COLO668 (cell line): ENCODE results near the gene SLC25A44.

Experiments used
- DNase-seq: peaks from one replicate; lab custom pipeline; 2025; ENCODE audit not compliant: unreplicated experiment; lab: John Stamatoyannopoulos, UW

The SLC25A44 gene

DNA sequence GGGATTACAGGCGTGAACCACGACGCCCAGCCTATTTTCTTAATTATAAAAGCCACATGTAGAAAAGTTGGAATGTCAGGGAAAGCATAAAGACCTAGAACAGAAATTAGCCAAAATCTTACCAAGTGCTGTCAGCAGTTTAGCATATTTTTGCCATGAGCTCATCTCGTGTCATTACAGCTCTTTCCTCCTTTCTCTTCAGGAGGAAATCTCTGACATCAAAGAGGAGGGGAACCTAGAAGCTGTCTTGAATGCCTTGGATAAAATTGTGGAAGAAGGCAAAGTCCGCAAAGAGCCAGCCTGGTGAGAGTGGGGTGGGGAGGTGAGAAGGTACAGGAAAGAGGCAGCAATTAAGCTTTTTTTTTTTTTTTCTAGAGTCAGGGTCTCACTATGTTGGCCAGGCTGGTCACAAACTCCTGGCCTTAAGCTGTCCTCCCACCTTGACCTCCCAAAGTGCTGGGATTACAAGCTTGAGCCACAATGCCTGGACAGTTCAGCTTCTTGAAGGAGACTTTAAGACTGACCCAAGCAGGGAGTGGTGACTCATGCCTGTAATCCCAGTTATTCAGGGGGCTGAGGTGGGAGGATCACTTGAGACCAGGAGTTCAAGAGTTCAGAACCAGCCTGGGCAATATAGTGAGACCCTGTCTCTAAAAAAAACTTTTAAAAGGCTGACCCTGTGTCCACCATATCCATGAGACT lies 39.7 kb downstream of the SLC25A44 start:
- DNase-seq = no peak

DNA sequence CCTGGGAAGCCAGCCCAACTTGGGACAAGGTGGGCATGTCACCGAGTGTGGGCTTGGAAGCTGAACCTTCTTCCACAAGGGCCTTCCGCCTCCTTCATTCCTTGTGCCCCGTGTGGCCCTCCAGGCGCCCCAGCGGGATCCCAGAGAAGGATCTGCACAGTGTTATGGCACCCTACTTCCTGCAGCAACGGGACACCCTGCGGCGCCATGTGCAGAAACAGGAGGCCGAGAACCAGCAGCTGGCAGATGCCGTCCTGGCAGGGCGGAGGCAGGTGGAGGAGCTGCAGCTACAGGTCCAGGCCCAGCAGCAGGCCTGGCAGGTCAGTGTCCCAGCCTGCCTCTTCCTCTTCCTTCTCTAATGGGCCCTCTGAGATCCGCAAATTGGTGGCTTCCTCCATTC lies 42.3 kb downstream of the SLC25A44 start:
- DNase-seq = no peak

DNA sequence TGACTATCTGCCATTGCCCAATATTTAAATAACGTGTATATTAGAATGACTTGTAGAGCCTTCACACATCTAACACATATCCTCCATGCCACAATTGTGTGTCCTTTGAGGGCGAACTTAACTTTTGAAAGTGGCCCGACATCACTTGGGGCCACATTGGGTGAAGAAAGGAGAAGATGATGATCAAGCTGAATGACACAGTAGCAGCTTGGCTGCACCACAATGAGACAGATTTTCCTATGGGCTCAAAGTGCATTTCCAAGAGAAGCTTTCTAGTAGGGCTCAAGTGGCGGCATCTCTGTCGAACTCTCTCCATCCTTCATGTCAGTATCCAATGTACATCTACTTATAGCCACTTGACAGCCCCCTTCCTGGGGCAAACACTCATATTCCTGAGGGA lies 44.3 kb downstream of the SLC25A44 start:
- no peak for DNase-seq

DNA sequence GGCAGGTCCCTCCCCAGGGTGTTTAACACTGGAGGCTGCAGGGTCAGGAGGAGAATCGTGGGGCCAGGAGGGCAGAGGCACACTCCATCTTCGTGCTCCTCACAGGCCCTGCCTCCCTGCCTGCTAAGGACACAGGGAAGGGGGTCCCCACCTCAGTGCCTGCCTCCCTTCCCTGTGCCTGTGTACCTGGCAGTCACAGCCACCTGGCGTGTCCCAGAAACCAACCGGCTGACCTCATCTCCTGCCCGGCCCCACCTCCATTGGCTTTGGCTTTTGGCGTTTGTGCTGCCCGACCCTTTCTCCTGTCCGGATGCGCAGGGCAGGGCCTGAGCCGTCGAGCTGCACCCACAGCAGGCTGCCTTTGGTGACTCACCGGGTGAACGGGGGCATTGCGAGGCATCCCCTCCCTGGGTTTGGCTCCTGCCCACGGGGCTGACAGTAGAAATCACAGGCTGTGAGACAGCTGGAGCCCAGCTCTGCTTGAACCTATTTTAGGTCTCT lies 47.5 kb downstream of the SLC25A44 start:
- DNase-seq = no peak

DNA sequence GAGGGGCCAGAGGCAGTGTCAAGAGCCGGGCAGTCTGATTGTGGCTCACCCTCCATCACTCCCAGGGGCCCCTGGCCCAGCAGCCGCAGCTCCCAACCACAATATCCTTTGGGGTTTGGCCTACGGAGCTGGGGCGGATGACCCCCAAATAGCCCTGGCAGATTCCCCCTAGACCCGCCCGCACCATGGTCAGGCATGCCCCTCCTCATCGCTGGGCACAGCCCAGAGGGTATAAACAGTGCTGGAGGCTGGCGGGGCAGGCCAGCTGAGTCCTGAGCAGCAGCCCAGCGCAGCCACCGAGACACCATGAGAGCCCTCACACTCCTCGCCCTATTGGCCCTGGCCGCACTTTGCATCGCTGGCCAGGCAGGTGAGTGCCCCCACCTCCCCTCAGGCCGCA lies 48.0 kb downstream of the SLC25A44 start, which contains the start of gene BGLAP:
TSS of gene BGLAP (plus strand) at position 259 of the 400 bp plus-strand sequence. CDS start at position 307, 48 bp downstream.
- no peak for DNase-seq

DNA sequence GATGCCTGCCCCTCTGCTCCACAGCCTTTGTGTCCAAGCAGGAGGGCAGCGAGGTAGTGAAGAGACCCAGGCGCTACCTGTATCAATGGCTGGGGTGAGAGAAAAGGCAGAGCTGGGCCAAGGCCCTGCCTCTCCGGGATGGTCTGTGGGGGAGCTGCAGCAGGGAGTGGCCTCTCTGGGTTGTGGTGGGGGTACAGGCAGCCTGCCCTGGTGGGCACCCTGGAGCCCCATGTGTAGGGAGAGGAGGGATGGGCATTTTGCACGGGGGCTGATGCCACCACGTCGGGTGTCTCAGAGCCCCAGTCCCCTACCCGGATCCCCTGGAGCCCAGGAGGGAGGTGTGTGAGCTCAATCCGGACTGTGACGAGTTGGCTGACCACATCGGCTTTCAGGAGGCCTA lies 48.8 kb downstream of the SLC25A44 start:
- DNase-seq = no peak

DNA sequence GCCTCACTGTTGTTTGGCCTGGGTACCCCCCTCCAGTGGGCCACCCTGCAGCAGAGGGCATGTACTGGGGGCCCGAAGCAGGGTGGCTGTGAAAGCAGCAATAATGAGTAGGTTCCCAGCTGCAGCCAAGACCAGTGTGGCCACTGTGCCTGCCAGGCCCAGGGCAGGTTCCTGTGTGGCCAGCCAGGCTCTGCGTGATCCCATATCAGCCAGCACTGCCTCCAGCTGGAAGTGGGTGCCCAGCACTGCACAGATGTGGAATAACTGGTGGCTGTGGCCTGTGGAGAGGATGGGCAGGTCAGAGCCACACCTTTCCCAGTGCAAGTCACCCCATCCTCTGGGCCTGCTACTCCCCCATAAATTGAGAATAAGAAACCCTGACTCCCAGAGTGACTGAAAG lies 50.2 kb downstream of the SLC25A44 start:
- no peak for DNase-seq

DNA sequence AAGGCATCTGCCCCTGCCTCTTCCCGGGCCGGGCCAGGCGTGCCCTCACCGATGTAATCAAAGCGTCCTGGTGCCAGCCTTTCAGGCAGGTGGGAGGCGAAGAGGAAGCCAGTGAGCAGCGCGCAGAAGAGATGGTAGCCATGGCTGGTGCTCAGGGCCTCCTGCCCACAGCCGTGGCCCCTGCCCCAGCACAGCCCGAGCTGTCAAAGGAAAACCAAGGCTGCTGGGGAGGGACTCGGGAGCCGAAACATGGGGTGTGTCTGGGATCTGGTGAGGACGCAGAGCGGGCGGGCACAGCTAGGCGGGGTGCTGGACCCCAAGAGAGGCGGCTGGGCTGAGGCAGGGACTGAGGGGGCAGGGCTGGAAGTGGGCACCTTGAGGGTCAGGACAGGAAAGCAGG lies 50.8 kb downstream of the SLC25A44 start:
- DNase-seq = no peak

DNA sequence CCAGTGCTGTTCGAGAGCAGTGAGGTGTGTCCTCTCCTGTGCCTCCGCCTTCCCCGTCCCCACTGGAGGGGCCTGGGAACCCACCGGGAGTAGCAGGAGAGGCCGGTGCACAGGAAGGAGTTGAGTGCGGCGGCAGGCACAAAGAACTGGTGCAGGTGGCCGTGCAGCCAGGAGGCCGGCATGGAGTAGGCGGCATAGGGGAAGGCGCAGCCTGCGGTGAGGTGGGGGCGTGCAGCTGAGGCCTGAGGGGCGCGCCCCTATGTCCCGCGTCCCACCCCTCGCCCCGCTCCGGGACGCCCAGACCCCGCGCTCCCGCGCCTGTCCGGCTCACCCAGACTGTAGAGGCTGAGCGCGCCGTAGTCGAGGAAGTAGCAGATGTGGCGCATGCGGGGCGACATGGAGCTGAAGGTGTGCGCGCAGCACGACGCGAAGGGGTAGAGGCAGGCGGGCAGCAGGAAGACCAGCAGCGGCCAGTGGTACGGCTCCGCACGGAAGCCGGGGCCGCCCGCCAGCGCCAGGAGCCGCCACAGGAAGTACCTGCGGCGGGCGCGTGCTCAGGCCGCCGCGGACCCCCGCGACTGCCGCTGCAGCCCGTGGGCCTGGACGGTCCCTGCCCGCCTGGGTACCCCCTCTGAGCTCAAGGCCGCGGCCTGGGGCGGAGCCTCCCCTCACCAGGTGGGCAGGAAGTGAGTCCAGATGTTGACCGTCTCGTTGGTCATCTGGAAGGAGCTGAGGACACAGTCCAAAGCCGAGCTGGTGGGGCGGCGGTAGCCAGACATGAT lies 51.7 kb downstream of the SLC25A44 start:
- peak; percentile 77 for DNase-seq

DNA sequence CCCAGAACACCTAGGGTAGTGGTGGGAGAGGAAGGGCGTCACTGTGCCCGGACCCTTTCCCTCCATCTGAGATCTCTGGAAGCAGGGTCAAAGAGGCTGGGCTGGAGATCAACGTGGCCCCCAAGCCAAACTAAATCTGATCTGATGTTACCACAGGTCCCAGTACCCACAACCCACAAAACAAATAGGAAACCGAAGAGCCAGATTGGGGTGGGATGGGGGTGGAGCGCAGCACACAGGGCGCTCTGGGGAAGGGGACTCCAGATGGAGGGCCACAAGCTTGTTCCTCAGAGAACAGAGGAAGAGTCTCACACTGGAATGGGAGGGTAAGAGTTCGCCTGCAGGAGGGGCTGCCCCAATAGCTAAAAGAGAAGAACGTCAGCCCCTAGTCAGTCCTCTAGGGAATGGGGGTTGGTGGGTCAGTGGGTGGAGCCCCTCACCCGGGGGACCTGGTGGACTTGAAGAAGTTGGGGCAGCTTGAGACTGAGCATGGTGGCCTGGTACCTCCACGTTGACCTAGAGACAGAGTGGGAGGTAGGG lies 52.4 kb downstream of the SLC25A44 start:
- DNase-seq = no peak

DNA sequence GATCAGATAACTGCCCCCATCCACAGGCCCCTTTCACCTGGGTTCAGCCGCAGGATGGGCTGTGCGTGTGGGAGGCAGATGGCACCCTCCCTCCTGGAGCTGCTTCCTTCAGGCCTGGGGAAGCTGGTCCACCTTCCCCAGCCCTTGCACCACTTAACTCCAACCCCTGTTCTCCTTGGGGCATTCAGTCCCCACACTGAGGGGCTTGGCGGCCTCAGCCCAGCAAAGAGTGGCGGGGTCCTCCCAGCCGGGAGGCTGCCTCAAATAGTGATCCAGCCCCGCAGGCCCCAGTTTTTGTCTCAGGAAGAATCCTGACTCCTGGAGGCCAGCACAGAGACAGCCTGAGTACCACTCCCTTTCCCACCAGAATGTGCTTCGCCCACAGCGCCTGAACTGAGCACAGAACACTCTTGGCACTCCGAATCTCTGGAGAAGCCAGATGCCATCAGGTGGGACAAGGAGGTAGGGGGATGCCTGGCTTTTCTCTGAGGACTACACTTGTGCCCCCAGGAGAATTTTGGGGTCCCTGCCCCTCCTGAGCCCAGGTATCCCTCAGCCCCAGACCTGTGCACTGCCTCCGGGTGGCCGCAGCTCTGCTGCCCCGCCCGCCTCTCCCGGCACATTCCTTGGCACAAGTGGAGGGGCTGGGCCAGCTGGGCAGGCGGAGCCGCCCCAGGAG lies 53.0 kb downstream of the SLC25A44 start:
- DNase-seq = peak; percentile 34

DNA sequence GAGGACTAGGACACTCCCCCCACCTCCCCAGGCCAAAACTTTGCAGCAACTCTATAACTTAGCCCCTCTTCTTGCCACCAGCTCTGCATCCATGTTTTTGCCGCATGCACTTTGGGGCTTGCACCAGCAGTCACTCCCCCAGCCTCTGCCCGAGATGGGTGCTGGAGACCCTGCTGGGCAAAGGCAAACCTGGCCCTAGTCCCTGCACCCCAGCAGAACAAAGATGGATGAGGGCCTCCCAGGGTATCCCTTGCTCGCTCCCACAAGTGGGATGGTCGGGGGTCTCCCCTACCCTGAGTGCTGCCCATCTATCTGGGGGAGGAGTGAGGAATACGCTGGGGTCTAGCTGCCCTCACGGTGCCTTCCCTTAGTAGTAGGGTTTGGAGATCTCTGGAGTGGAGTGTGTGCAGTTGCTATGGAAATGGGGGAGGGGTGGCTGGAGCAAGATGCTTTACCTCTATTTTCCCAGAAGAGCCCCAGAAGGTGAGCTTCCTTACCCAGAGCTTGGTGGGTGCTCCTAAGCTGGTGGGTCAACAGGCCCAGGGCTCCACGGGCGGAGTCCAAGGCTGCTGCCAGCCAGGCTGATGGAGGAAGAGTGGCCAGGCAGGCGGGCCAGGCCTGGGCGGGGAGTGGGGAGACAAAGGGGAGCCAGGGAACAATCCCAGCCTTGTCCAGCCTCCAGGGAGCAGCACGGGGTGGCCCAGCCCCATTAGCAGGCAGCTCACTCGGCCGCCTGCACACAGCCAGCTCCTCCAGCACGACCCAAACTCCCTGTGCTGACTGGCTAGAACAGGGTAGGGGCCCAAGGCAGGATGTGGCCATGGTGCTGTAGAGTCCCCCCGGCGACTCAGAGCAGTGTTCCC lies 53.8 kb downstream of the SLC25A44 start, which contains the start of gene PAQR6:
TSS of gene PAQR6 (minus strand) at position 597 of the 863 bp plus-strand sequence. CDS start 1,325 bp downstream, outside the sequence.
- DNase-seq = no peak

DNA sequence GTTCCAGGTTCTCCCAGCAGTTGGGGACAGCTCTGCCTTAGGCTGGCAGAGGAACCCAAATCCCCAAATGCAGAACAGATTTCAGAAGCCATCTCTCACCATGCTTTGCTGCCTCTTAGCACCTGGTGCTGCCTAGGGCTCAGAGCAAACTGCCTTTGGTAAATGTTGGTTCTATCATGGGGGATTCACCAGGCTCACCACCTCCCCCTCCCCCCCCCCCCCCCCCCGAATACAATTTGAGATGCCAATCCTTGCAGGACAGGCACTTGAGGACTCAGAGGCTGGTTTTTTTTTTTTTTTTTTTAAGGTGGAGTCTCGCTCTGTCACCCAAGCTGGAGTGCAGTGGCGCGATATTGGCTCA lies 54.4 kb downstream of the SLC25A44 start:
- no peak for DNase-seq

DNA sequence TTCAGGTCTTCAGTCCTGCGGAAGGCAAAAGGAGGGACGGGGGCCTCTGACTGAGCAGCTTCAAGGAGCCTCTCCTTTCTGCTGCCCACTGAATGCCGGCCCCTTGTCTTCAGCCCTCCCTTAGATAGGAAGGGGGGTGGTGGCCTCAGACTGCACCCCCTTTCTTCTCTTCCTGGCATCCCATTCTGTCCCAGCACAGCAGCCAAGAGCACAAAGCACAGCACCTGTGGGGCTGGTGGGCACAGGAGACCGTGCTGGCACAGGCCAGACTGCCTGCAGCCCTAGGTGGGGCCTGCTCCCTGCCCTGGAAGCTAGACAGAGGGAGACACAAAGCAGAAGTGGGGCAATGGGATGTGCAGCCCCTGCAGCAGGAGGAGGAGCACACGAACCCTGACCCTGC lies 55.7 kb downstream of the SLC25A44 start:
- DNase-seq = no peak

DNA sequence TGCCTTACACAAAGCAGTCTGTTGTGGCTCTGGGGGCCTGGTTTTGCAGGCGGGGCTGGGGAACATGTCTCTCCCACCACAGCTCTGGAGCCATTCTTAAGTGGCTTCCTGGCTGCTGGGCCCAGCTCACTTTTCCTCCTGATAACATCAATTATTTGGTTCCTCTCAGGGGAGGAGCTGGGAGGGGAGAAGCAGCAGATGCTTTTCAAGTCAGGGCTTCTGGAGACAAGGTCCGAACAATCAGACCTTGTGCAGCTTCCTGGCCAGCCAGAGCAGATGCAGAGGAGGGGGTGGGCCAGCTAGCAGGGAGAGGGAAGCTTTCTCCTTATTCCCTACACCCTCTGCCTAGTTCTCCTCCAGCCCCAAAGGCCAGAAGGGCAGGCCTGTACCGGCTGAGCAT lies 57.6 kb downstream of the SLC25A44 start:
- no peak for DNase-seq

DNA sequence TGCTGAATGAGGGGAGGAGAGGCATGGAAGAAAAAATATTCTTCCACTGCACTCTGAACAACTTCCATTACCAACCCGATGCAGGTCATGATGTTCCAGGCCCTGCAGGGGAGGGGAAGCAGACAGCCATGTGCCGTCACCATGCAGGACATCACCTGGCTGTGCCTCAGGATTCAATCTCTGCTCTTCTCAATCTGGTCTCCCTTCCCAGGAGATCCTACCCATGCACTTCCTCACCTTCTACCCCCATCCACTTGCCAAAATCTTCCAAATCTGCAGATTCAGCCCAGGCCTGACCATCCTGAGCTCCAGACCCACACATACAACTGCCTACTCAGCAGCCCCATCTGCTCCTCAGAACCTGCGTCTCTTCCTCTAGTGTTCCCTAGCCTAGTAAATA lies 59.7 kb downstream of the SLC25A44 start:
- DNase-seq = no peak

DNA sequence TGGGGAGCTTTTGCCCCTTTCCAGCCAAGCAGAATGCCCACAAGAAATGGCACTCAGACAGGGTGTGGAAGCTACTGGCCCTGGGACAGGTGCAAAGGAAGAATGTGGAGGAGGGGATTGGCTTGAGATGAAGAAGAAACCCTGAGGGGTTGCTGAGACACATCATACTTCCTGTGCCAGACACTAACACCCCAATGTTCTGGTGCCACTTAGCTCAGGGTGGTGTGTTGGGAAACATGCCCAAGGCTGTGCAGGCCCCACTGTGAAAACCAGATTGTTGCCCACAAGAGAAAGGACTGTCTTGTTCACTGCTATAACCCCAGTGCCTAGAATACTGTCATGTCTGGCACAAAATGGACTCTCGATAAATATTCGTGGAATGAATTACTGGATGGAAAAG lies 63.8 kb downstream of the SLC25A44 start:
- DNase-seq = no peak

DNA sequence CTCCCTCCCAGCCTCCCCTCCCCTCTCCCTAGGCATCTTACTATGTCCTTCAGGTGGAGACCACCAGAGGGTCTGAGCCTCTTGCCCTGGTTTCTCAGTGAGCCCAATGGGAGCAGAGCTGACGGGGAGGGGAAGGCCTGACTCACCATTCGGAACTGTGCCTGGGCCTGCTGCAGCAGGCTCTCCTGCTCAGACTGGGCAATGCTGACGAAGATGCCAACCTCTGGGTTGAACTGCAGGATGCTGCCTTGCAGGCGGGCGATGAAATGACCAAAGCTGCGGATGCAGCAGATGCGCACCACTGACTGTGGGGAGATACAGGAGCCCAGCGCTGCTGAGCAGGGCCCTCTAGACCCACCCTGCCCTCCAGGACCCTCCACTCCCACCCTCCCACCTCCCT lies 65.0 kb downstream of the SLC25A44 start:
- no peak for DNase-seq

DNA sequence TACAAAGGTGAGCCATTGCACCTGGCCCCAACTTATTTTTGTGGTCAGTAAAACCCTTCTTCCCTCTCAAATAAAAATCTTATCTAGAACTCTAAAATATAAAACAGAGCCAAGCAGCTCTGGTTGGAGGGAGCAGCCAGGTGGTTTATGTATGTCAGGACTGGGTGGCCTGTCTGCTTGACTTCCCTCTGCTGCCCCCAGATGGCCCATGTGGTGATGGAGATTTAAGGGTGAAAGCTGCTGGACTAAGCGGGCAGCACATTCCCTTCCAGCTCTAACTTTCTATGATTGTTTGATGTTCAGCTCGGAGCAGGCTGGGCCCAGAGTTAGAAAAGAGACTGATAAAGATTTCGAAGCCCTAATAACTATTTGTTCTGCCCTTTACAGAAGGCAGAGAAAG lies 65.9 kb downstream of the SLC25A44 start:
- DNase-seq = no peak

DNA sequence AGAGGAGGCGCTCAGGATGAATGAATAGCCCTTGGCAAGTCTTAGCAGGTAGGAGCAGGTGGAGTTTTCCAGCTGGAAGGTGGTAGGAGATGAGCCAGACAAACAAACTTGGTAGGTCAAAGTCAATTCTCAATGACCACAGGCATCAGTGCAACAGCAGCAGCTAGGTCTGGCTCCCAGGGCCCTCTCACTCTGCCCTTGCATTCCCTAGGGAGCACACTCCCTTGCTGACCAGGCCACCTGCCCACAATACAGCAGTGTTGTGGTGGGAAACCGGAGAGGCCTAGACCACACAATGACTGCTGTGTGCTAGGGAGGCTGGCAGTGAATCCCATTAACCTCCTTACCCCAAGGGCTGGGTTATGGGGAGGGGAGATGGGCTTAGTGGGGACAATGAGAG lies 67.0 kb downstream of the SLC25A44 start:
- no peak for DNase-seq
